Measurements from ENCODE around the gene DENND2A.
"Not testable (repeated sequence)": the region's sequence is repeated elsewhere in the genome, so short reads cannot be mapped to it uniquely, and the experiment has no call there.

The DENND2A gene

DNA sequence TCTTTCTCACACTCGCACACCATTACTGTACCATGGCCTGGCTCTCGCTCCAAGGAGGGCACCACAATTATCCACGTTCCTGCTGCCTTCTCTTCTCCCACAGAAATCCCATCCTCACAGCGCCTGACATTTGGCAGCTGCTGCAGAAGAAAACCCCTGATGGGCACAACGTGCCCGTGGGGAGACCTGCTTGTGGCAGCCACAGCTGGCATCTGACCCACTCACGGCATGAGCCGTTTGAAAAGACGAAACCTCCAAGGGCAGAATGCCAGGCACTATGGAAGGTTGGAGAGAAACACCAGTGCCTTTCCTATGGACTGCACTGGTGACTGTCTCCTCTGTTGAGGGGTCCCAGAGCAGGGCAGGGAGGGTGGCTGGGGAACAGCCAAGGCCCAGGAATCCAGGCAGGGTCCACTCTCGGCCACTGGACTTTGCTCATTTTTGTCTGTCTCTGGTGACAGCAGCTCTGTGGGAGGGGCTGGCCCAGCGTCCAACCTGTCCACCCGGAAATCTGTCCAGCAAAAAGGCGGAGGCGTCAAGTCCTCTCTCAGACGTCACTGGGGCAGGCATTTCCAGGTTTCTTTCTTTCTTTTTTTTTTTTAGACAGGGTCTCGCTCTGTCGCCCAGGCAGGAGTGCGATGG, 100.4 kb downstream of the DENND2A start:
- DNase-seq = no peak

DNA sequence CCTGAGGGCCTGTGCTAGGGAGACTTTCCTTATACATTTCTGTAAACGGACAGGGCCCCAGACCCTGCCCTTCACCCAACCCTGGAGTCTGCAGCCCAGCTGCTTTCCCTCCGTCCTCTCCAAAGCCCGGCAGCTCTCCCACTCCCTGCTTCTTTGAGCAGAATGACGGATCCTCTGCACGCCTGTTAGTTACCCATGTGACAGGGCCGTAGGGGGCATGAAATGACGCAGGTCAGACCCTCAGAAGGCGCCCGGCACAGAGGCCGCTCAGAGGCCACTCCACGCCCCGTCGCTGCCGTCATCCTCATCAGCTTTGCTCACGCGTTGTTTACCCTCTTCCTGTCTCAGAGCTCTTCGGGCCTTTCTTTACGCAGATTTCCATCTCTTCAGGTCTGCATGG, 101.2 kb downstream of the DENND2A start:
- no peak for DNase-seq

DNA sequence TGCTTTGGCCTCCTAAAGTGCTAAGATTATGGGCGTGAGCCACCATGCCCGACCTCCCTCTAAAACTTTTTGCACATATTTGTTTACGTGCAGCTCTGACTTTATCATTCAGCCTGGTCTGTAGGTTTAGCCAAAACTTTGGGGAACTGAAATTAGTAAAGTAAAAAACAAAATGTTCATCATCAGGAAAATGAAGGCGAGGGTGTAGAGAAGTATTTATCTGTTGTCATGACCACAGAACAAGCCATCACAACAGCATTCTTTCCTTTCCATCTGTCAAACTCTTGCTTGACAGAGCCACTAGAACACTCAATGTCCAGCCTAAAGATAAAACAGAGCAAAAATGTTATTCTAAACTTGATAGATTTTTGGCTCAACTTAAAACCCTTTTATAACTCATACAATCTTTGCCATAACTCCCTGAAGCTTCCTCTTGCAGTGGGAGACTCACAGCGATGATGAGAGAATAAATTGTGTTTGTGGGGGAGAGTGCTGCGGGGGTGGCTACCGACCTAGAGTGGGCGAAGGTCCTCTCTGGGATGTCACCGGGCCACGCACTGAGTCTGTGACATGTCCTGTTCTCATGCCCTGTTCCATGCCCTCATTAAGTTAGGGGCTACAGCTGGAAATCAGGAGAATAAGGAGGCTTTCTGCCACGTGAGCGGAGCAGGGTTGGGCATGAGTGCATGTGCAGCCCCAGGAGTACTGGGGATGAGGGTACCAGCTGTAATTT, 102.7 kb downstream of the DENND2A start:
- no peak for DNase-seq

DNA sequence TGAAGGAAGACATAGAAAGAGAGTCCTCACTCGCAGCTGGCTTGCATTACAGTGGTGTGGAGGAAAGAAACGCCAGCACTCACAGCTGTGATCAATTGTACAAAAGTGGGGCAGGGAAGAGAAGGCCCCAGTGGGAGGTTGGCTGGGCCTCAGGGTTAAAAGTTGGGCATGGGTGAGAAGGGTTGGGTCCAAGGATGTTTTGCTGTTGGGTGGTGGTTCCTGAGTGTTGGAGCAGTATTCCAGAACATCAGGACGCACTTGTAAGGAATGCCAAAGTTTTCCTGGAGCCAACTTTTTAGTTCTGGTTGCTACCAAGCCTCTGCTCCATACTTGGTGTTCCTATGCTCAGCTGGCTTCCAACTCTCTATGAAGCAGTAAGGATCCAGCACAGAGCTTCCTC, 105.9 kb downstream of the DENND2A start:
- DNase-seq = no peak

DNA sequence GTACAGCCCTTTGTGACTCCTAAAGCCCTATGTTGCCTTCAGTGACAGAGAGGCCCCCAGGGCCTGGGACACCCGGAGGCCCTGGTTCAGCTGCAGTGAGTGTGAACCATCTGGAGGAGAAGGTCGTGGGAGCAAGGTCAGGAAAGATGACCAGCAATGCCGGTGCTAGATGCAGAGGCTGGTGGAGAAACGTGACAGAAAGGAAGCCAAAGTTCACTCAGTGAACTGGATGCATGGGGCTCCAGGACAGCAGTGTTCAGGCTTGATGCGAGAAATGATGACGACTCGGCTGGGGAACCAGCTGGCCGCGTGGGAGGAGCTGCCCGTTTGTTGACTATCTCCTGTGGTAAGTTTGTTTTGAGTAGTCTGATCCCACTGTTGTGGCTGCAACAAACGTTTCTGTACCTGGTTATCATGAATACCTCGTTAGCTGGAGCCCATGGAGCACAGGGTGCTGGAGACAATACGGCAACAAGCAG, 107.2 kb downstream of the DENND2A start:
- peak; percentile 48 for DNase-seq

DNA sequence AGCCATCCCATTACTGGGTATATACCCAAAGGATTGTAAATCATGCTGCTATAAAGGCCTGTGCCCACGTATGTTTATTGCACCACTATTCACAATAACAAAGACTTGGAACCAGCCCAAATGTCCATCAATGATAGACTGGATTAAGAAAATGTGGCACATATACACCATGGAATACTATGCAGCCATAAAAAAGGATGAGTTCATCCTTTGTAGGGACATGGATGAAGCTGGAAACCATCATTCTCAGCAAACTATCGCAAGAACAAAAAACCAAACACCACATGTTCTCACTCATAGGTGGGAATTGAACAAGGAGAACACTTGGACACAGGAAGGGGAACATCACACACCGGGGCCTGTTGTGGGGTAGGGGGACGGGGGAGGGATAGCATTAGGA, 111.2 kb downstream of the DENND2A start:
- DNase-seq = not testable (repeated sequence)

DNA sequence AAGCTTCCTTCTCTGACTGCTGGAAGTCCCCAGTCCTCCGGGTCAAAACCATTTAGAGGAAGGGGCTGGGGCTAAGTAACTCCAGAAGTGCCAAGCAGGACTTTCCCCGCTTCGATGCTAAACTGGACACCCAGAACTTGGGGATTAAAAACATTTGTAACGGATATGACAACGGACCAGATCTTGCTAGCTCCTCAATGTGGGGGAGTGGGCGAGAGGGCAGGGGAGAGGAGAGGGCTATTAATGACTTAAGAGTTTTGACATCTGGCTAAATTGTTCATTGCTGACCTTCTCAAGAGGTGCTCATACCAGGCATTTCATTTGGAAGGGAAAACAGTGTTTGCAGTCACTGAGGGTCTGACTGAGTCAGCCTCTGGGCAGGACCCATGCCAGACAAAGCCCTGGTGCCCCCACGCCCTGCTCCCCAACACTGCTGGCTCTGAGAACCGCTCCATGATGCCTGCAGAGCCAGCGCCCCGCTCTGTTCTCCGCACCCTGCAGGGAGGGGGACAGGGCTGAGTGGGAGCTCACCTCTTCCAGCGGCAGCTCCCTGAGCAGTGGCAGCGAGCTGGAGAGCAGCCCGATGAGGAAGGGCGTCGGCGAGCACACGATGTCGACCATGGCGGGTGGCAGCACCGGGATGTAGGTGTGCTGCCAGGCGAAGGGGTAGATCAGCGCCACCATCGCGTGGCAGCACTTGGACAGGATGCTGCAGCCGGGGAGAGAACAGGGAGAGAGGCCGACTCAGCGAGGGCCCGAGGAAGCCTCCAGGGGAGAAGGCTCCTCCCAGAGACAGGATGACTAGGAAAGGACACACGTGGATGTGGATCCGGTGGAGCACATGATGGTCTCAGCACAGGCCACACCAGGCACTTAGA, 113.6 kb downstream of the DENND2A start:
- DNase-seq = no peak

DNA sequence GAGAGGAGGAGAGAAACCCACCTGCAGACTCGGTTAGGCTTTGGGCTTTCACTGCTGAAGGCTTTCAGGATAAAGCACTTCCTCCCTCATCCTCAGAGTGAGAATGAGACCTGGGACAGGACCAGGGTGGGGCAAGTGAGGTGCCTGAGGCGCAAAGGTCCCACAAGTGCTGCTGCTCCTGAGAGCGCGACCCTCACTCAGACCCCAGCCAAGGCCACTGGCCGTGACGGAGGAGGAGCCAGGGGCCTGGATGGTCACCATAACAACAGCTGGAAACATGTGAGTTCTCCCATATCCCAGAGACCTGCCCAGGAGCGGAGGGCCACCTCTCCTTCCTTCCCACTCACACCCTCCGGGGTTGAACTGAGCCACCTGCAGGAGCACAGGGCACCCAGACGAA, 114.4 kb downstream of the DENND2A start:
- no peak for DNase-seq

DNA sequence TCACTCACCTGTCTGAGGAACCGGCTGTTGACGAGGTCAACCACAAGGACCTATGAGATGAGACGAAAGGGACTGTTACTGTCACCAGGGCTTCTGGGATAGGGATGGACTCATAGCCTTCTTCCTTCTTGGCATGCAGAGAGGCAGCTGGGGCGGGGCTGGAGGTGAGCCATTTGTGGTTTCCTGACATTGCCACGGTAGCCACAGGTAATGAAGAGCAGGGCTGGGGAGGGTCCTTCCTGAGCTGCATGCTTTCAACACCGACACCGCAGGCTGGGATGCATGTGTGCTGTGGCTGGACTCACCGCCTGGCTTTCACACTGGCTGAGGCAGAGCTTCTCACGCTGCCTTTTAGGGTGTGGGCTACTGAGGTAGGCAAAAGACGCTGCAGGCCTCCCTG, 114.9 kb downstream of the DENND2A start:
- peak; percentile 78 for DNase-seq

DNA sequence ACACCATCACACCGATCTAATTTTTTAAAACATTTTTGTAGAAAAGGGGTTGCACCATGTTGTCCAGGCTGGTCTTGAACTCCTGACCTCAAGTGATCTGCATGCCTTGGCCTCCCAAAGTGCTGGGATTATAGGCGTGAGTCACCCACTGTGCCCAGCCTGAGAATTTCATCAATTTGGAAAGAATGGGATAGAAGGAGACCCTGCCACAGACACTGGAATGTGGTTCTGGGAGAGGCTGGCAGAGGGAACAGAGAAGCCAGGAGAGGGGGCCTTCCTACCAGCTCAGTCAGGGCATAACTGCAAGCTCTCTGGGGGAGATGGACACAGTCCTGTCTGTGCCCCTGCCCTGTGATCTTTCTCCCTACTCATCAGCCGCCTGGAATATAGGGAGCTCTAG, 119.2 kb downstream of the DENND2A start:
- no peak for DNase-seq

DNA sequence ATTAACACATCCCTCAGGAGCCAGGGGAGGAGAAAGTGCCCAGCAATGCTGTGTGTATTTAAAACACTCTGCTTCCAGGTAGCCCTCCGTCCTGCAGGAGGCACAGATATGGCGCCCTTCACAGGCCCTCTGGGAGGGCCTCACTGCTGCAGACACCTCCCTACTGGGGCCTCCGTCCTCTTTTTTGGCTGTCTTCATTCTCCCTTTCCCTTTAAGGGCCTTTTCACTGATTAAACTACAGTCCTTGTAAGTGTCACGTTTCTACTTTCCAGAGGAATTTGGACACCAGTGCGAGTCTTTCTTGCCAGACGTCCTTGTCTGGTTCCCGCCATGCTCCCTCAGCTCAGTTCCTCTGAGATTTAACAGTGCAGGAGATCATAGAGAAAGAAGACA, 121.6 kb downstream of the DENND2A start:
- DNase-seq = no peak

DNA sequence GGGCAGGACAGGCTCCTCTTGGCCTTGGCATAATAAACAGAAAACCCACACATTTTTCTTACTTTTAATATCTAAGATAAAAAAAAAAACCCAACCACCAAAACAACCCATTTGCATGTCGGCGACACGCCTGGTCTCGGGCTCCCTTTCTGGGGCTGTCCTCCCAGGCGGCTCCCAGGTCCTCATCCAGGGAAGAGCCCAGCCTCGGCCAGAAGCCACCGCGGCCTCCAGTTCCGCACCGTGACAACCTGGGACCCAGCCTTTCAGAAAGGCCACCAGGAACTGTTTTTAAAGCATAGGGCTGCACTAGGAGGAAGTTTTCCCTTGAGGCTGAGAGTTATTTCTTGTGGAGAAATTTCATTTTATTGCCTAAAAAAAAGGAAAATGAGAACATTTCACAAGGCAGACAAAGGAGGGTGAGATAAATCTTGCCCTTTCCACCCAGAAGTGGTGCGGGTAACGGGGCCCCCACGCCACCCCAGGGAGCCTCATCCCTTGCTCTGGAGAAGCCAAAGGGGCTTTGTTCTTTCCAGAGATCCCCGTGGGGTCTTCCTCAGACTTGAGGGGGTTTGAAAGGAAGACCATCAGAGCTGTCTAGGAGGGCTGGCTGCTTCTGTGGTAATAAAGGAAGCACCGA, 122.1 kb downstream of the DENND2A start:
- no peak for DNase-seq

DNA sequence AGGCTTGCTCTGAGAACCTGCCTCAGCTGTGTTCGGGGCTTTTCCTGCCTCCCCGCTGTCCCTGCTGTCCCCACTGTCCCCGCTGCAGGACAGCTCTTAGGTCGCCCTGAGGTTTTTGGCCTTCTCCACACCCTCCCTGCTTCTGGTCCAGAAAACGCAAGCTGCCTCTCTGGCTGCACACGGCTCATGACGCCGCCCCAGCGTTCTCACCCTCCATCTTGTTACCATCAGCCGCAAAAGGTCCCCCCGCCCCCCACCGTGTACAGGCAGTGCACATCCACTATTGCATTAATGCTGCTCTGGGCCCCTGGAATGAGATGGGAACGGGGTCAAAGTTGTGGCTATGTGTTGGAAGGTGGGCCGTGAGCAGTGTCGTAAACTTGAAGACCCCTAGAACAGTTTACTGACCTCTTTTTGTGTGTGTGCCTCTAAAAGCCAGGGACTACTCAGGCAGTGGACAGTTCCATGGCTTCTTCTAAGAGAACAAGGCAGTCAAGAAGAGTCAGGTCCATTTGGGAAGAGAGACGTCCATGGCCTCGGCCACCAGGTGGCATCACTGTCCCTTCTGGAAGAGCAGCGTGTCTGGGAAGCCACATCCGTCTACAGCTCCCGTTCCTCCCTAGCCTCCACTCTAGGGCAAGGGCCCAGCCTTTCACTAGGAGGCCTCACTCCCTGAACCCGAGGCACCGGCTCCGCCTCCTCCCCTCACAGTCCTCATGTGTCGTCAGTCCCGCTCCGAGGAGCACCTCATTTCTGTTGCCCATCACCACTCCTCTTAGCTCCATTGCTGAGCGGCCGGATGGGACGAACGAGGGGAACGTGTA, 122.9 kb downstream of the DENND2A start:
- DNase-seq = peak; percentile 85

DNA sequence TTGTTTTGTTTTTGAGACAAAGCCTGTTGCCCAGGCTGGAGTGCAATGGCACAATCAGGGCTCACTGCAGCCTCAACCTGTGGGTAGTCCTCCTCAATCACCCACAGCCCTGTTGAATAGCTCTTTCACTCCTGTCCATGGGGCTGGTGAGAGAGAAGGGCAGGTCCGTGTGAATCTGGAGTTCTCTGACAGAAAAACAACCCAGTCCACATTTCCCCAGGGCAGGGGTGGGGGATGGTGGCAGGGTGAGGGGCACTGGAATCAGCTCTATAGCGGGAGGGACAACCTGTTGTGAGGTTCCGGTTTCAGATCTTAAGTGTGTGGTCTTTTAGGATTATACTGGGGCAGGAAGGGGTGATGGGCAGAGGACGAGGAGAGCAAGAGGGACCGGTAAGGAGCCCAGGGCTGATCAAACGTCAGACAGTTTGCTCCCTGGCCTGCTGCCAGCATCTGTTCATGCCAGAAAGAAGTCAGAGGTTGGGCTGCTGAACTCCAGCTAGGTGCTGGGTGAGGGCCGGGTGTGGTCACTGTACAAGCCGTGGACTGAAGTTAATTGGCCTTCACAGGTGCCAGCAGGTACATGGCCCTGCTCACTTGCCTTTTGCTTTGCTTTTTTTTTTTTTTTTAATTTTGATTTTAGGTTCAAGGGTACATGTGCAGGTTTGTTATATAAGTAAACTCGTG, 128.2 kb downstream of the DENND2A start:
- peak; percentile 95 for DNase-seq

DNA sequence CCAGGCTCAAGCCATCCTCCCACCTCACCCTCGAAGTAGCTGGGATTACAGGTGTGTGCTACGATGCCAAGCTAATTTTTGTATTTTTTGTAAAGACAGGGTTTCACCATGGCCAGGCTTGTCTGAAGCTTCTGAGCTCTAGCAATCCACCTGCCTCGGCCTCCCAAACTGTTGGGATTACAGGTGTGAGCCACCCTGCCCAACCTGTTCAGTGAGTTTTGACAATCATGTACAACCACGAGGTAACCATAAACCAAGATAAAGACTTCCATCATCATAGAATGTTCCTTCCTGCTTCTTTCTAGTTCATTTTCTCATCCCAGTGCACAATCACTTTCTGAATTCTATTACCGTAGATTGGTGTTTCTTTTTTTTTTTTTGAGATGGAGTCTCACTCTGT, 130.8 kb downstream of the DENND2A start:
- no peak for DNase-seq

DNA sequence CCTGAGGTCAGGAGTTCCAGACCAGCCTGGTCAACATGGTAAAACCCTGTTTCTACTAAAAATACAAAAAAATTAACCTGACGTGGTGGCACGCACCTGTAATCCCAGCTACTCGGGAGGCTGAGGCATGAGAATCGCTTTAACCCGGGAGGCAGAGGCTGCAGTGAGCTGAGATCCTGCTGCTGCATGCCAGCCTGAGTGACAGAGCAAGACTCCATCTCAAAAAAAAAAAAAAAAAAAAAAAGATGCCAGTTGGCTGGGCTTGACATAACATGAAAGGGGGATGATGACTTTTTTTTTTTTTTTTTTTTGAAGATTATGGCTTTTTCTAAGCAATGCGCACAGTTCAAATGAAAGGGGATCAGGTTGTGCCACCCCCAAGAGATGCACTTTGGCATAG, 133.1 kb downstream of the DENND2A start:
- not testable (repeated sequence) for DNase-seq

DNA sequence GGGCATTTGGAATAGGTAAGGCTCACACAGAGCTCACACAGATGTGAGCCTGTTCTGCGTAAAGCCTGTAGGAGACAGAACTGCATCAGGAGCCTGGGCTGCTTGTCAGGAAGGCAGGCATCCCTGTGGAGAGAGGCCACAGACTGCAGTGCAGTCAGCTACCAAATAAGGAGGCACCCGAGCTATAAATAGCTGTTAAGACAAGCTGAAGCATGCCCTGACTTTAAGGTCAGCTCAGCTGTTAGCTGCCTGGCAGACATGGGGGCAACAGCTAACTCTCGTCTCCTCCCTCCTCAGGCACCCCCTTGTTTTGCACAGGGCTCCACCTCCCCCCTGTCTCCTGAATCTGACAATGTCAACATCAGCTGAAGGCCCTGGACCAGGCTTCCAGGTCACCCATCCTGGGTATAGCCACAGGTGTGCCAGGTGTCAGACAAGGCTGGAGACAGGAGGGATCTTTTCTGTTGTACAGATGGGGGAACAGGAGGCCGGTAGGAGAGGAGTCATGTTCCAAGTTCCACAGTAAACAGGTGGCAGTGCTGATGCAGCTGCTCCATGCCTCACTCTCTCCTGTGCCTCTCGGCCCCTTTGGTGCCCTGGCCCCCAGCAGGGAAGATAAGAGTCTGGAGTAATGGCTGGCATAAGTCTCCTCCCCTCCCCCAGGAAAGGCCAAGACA, 133.7 kb downstream of the DENND2A start:
- peak; percentile 45 for DNase-seq

DNA sequence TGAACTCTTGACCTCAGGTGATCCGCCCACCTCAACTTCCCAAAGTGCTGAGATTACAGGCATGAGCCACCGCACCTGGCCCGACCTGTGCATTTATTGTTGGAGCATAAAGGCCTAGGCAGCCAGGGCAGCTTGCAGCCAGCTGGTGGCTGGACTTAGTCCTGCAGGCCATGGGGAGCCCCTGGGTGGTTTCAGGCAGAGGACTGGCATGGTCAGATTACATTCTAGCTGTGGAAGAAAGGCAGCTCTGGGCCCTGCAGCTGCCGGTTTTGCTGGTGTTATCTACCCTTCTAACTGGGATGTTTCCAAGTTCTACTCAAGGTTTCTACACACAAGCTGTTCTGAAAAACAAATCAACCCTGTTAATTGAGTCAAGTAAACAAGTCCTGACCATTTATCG, 138.6 kb downstream of the DENND2A start:
- peak; percentile 67 for DNase-seq

DNA sequence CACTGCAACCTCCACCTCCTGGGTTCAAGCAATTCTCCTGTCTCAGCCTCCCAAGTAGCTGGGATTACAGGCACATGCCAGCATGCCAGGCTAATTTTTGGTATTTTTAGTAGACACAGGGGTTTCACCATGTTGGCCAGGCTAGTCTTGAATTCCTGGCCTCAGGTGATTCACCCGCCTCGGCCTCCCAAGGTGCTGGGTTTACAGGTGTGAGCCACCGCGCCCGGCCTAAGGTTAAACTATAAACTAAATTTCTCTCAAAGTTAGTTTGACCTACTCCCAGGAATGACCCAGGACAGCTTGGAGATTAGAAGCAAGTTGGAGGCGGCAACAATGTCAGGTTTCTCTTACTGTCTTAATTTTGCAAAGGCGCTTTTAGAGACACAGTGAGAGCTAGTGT, 142.8 kb downstream of the DENND2A start:
- DNase-seq = not testable (repeated sequence)

DNA sequence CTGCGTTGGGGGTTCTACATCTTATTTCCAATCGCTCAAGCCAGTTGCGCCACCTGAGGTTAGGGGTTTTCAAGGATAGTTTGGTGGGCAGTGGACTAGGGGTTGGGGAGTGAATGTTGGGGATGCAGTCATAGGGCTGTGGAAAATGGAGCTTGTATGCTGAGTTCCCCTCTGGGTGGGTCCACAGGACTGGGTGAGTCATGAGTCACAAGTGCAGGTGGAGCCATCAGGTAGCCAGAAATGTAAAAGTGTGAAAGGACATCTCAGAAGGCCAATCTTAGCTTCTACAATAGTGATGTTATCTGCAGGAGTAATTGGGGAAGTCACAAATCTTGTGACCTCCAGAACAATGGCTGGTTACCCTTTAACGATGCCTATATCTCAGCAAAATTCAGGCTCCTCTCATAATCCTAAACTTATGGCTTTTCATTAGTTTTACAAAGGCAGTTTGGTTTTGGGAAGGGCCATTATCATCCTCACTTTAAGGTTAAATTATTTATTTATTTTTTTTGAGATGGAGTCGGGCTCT, 143.3 kb downstream of the DENND2A start:
- no peak for DNase-seq

Data from RPMI8226 (cell line).